ENCODE measurements around the gene PPM1A.

PPM1A gene

GRCh38 chr14:60245380-60246177 is 3.4 kb upstream of the PPM1A start:
- TF ChIP-seq CTCF (IDR thresholded peaks at IDR 0.05), result no peak

GRCh38 chr14:60247994-60248696 is 876 bp upstream of the PPM1A start:
- no peak for TF ChIP-seq CTCF (IDR thresholded peaks at IDR 0.05)

- TF ChIP-seq CTCF (IDR thresholded peaks at IDR 0.05), result no peak
Measured at GRCh38 chr14:60249321-60250256, 568 bp downstream of the PPM1A start.

- no peak for TF ChIP-seq CTCF (IDR thresholded peaks at IDR 0.05)
Measured at GRCh38 chr14:60250257-60251035, 1.4 kb downstream of the PPM1A start.

GRCh38 chr14:60251877-60252276 is 2.9 kb downstream of the PPM1A start:
- TF ChIP-seq CTCF (IDR thresholded peaks at IDR 0.05), result no peak

GRCh38 chr14:60252630-60253029 is 3.6 kb downstream of the PPM1A start:
- no peak for TF ChIP-seq CTCF (IDR thresholded peaks at IDR 0.05)

GRCh38 chr14:60253649-60254048 is 4.6 kb downstream of the PPM1A start:
- no peak for TF ChIP-seq CTCF (IDR thresholded peaks at IDR 0.05)
